K562 (cell line): Measurements from ENCODE around the gene ATP6V1F. TPM values are rescaled to one million over a fixed set of nuclear protein-coding genes. Genes with fewer than 3 reads are reported as not detected.

ENCODE experiments used
- ATAC-seq: fragments of 200-7000 bp; cut with Tn5 transposase; 3 replicates; pipeline ENCODE4 v1.9.1; 2020; ENCODE audit warnings: moderate library complexity
- BruUV-seq: library from RNA; stranded (reverse); fragments of 400-500 nt; replicated peaks from 2 replicates; lab custom pipeline; 2021; lab: Mats Ljungman, UMichigan
- CTCF ChIA-PET: fragments of 300-600 bp; formaldehyde crosslinking; extraction: SDS; loops from one replicate; lab custom pipeline; 2021; ENCODE audit warnings: low intra/inter-chr PET ratio; lab: Yijun Ruan, JAX
- POLR2A ChIA-PET: fragments of 300-600, 350-650 bp; sonication (Branson Sonifier 250); formaldehyde crosslinking; extraction: SDS; loops from one replicate; lab custom pipeline; 2021; ENCODE audit warnings: antibody characterized with exemption, inconsistent platforms; lab: Yijun Ruan, JAX
- DNase-seq, 4 experiments: peaks; one replicate each; pipeline versions ENCODE4 v3.0.0 to v3.0.0-alpha.2; 2011 to 2018; ENCODE audit warnings: low spot score in 3 of 4, mixed read lengths in 3 of 4; ENCODE audit errors: extremely low read depth in 1 of 4
- FAIRE-seq: peaks from 2 replicates; lab custom pipeline; 2011; peaks lifted over from hg19 to GRCh38; lab: Jason Lieb, UNC
- H2AFZ ChIP-seq: 2 replicates; pipeline ENCODE4 v1.6.0; 2011; ENCODE audit warnings: low read depth, low read length, control low read depth, inconsistent platforms
- H3K27ac ChIP-seq: fragments of 200-600 bp; 3 replicates; pipeline ENCODE4 v1.8.0; 2011; ENCODE audit warnings: low read depth, mild to moderate bottlenecking, control low read depth, inconsistent platforms, low read length, moderate library complexity, mixed read lengths; ENCODE audit errors: extremely low read depth
- H3K27me3 ChIP-seq, 2 experiments: fragments of 300-600 bp in 1 of 2; 2 replicates in 1 of 2; 3 replicates in 1 of 2; pipeline versions ENCODE4 v1.6.0 to v1.8.0; 2011; ENCODE audit warnings: inconsistent platforms in 2 of 2, low read length in 2 of 2, mild to moderate bottlenecking in 1 of 2, mixed read lengths in 1 of 2, moderate library complexity in 1 of 2; ENCODE audit not compliant: control insufficient read depth in 2 of 2, insufficient read depth in 2 of 2
- H3K36me3 ChIP-seq: fragments of 300-600 bp; 3 replicates; pipeline ENCODE4 v1.8.0; 2011; ENCODE audit warnings: mild to moderate bottlenecking, low read length, inconsistent platforms; ENCODE audit not compliant: control insufficient read depth, insufficient read depth
- H3K4me1 ChIP-seq, 2 experiments: fragments of 200-600 bp in 1 of 2; replicated peaks in 1 of 2; 2 replicates in 1 of 2; 3 replicates in 1 of 2; pipeline versions ENCODE4 v1.5.1 to v1.8.0; 2011; ENCODE audit warnings: inconsistent platforms in 2 of 2, low read length in 2 of 2, mild to moderate bottlenecking in 1 of 2, mixed read lengths in 1 of 2, moderate library complexity in 1 of 2; ENCODE audit not compliant: control insufficient read depth in 2 of 2, insufficient read depth in 2 of 2
- H3K4me2 ChIP-seq: 2 replicates; pipeline ENCODE4 v1.6.1; 2011; ENCODE audit warnings: low read length, control low read depth, inconsistent platforms, mixed read lengths; ENCODE audit not compliant: insufficient read depth
- H3K4me3 ChIP-seq: fragments of 200-600 bp; sonication (generic), shearing (Covaris generic); 2 replicates; pipeline ENCODE4 v1.5.1; 2016; ENCODE audit warnings: control low read depth, inconsistent platforms
- H3K79me2 ChIP-seq: fragments of 200-600 bp; 3 replicates; pipeline ENCODE4 v1.8.0; 2011; ENCODE audit warnings: low read length, inconsistent platforms; ENCODE audit not compliant: control insufficient read depth, insufficient read depth
- H3K9ac ChIP-seq, 2 experiments: 2 replicates each; pipeline versions ENCODE4 v1.6.0 to v1.6.1; 2011; ENCODE audit warnings: low read depth in 2 of 2, low read length in 2 of 2, control low read depth in 1 of 2, inconsistent platforms in 1 of 2, mild to moderate bottlenecking in 1 of 2, mixed read lengths in 1 of 2; ENCODE audit not compliant: insufficient read depth in 1 of 2
- H3K9me1 ChIP-seq: one replicate; pipeline ENCODE4 v1.6.0; 2011; ENCODE audit warnings: inconsistent platforms, mild to moderate bottlenecking, low read length, moderate library complexity; ENCODE audit not compliant: control insufficient read depth, insufficient read depth
- H3K9me3 ChIP-seq: replicated peaks from 2 replicates; pipeline ENCODE4 v1.5.1; 2011; ENCODE audit warnings: low read depth, low read length, inconsistent platforms; ENCODE audit not compliant: control insufficient read depth, insufficient read depth
- H4K20me1 ChIP-seq: replicated peaks from 2 replicates; pipeline ENCODE4 v1.6.1; 2011; ENCODE audit warnings: low read length, inconsistent platforms, mixed read lengths; ENCODE audit not compliant: control insufficient read depth, insufficient read depth
- ARID4B ChIP-seq: sonication (generic); formaldehyde crosslinking; IDR thresholded peaks from 2 replicates; pipeline ENCODE4 v1.8.0; 2022; ENCODE audit warnings: mild to moderate bottlenecking, missing genetic modification reagents
- BCL6 ChIP-seq: fragments of 250-450 bp; sonication (Bioruptor Pico); IDR thresholded peaks from 2 replicates; pipeline ENCODE4 v1.4.0; 2020
- CGGBP1 ChIP-seq: fragments of 250-450 bp; sonication (Bioruptor Pico); IDR thresholded peaks from 2 replicates; pipeline ENCODE4 v1.9.0; 2021; ENCODE audit warnings: mild to moderate bottlenecking
- EP400 ChIP-seq: fragments of 450-650 bp; IDR thresholded peaks from 2 replicates; pipeline ENCODE4 v1.6.1; 2017; ENCODE audit warnings: antibody characterized with exemption, mild to moderate bottlenecking, moderate library complexity
- HMGN3 ChIP-seq: IDR thresholded peaks from 2 replicates; pipeline ENCODE4 v1.6.1; 2011; ENCODE audit warnings: borderline replicate concordance, low read depth, mild to moderate bottlenecking, mixed read lengths, low read length; ENCODE audit not compliant: insufficient read length; ENCODE audit errors: extremely low read depth
- HNRNPUL1 ChIP-seq: fragments of 200-400 bp; formaldehyde crosslinking; IDR thresholded peaks from 2 replicates; pipeline ENCODE4 v1.6.1; 2017; ENCODE audit warnings: low read length
- MTA3 ChIP-seq: fragments of 450-650 bp; formaldehyde crosslinking; IDR thresholded peaks from 2 replicates; pipeline ENCODE4 v1.6.1; 2017; ENCODE audit warnings: mild to moderate bottlenecking, borderline replicate concordance
- TOE1 ChIP-seq, 2 experiments: fragments of 450-650 bp in 1 of 2; sonication (generic) in 1 of 2; formaldehyde crosslinking in 1 of 2; IDR thresholded peaks; 2 replicates each; pipeline versions ENCODE4 v1.7.1 to v1.8.0; 2016 to 2022; ENCODE audit warnings: borderline replicate concordance in 2 of 2, mild to moderate bottlenecking in 2 of 2, antibody characterized with exemption in 1 of 2, inconsistent platforms in 1 of 2, low read depth in 1 of 2, missing genetic modification reagents in 1 of 2, moderate library complexity in 1 of 2
- U2AF1 ChIP-seq: fragments of 200-400 bp; formaldehyde crosslinking; optimal IDR thresholded peaks from 2 replicates; pipeline ENCODE3; 2017; ENCODE audit warnings: mild to moderate bottlenecking, low read depth, low read length, moderate library complexity
- WHSC1 ChIP-seq: IDR thresholded peaks from one replicate; pipeline ENCODE4 v1.6.1; 2012; ENCODE audit warnings: low read length, control low read depth, inconsistent platforms
- ZNF134 ChIP-seq: fragments of 250-450 bp; sonication (Bioruptor Pico); conservative IDR thresholded peaks from 2 replicates; pipeline ENCODE4 v1.4.0; 2020
- ZNF830 ChIP-seq: fragments of 250-450 bp; sonication (Bioruptor Pico); IDR thresholded peaks from 2 replicates; pipeline ENCODE4 v1.5.0; 2021; ENCODE audit warnings: mild to moderate bottlenecking
- WGBS: fragments of 100-300 bp; shearing (Covaris generic); methylation state at CpG from one replicate; pipeline ENCODE4 v1.1.6; 2016; ENCODE audit warnings: low coverage, mixed read lengths; ENCODE audit not compliant: insufficient coverage; ENCODE audit errors: missing lambda C conversion rate; 5-methylcytosine and 5-hydroxymethylcytosine counted together
- in situ Hi-C: fragments of 300-500 bp; cut with MboI; formaldehyde crosslinking; loops from 4 replicates; pipeline ENCODE4 v1.15.0; 2018; ENCODE audit warnings: inconsistent platforms, mixed read lengths
- intact Hi-C: fragments of 100-400 bp; cut with micrococcal nuclease; formaldehyde crosslinking; loops from 2 replicates; pipeline ENCODE4 v1.14.2; 2022
- polyA plus RNA-seq, 8 experiments: library from polyadenylated mRNA; depleted of rRNA in 4 of 8; stranded (reverse) in 5 of 8; unstranded in 3 of 8; fragments of >200 nt; fragmentation: Nextera tagmentation in 2 of 8; fragmentation: Illumina TruSeq in 1 of 8; extraction: Ambion mirVana in 2 of 8; extraction: Trizol in 1 of 8; gene quantifications; 2 replicates each; pipeline versions ENCODE4 v1.2.1 to v1.2.3, GENCODE V29; 2011 to 2014; ENCODE audit warnings: inconsistent platforms in 1 of 8, missing spikeins in 1 of 8
- total RNA-seq, 7 experiments: library from RNA; depleted of rRNA in 6 of 7; stranded (reverse); fragments of >200 nt in 6 of 7; fragmentation: Illumina TruSeq in 2 of 7; extraction: Trizol in 2 of 7; gene quantifications; 2 replicates each; pipeline versions ENCODE4 v1.2.1 to v1.2.3, GENCODE V29; 2011 to 2021; ENCODE audit warnings: low replicate concordance in 1 of 7
- TF ChIP-seq, protein P1 (sequence below): fragments of 250-450 bp; sonication (Bioruptor Pico); IDR thresholded peaks from 2 replicates; pipeline ENCODE4 v1.8.0; 2022; ENCODE audit warnings: moderate library complexity, mild to moderate bottlenecking, inconsistent platforms
- TF ChIP-seq, protein P2 (sequence below): sonication (generic); formaldehyde crosslinking; IDR thresholded peaks from 2 replicates; pipeline ENCODE4 v1.5.0; 2020; ENCODE audit warnings: missing genetic modification reagents

Gene ATP6V1F
- total and polyA plus RNA-seq, 9 of the 15 experiments (the other 6 are each of a cell fraction or from before 2014, with no cell fraction given): 206 to 1,123 (median 542) TPM

DNA sequence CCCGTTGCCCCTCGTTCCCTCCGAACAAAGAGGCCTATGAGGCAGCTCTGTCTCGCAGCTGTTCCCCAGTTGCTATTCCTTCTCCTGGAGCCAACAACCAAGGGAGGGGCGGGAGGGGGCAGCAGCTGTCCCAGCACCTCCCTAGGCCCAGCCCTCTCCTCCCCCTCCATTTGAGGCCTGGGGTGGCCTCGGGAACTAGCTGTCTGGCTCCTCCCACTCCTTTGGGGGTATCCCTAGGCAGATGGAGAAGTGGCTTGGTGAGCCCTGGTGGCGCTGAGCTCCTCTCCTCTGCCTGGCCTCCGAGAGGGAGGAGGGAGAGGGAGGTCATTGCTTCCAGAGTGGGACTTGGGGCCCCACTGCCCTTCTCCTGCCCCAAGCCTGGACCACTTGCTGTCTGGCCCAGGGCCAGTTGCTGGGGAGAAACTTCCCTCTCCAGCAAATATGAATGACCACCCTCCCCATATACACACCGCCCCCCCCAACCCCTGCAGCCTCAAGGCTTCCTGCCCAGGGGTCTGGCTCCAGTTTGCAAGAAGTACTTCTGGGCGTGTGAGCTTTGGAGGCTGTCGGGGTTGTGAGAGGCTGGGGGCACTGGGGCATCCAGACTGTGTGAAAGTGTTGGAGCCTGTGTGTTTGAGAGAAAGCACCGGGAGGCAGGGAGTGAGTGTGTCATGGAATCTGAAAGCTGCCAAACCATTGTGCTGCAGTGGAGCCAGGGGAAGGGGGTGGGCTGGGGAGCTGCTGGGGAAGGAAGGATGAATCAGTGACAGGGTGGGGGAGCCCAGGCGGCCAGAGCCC lies 29.3 kb upstream of the ATP6V1F start:
- Histone ChIP-seq H3K27ac (peak overlapping the region; percentile 90), H3K36me3 (peaks cover 55% of the 10 kb centered on the region; the same call in 2 of the 3 replicates), H3K27me3 (no peaks in the 10 kb centered on the region), H4K20me1 (0 out of 2 replicates have a peak, but pooled peaks cover 4% of the 10 kb centered on the region), H3K9me1 (no peaks in the 10 kb centered on the region), H3K4me3 (peak overlapping the region; percentile 66), H3K4me2 (peak overlapping the region; percentile 97), H3K4me1 (peaks cover 28 to 73% of the 10 kb centered on the region in 2 experiments), H3K79me2 (peaks cover 50% of the 10 kb centered on the region), H3K9ac (peak overlapping the region; percentile 91 to 95), H3K9me3 (no peaks in the 10 kb centered on the region), H2AFZ (no peak overlapping the region)
- FAIRE-seq (peak; percentile 91), ATAC-seq (peak; percentile 12), DNase-seq (peak; percentile 89 to 96 (median 94))
- CTCF ChIA-PET: no interaction called here
- WGBS: 26% methylated on average over 11 of the region's 13 CpGs
- in situ Hi-C loops (no loop called here), intact Hi-C loops (loop anchor here (2.0 kb wide), 2 partner anchors 41 to 51 kb away; no protein-coding TSS in a partner anchor)
- no TSS peak for BruUV-seq
- POLR2A ChIA-PET: interaction anchor here (0.6 to 4.3 kb wide), 21 partner anchors 9 to 1127 kb away, joined by 3 to 39 read pairs (median 5); partner anchors contain the start of genes ATP6V1F and CALU
- no peak for TF ChIP-seq MTA3
- no peak for TF ChIP-seq WHSC1
- no peak for TF ChIP-seq HNRNPUL1
- TF ChIP-seq, protein P1, sequence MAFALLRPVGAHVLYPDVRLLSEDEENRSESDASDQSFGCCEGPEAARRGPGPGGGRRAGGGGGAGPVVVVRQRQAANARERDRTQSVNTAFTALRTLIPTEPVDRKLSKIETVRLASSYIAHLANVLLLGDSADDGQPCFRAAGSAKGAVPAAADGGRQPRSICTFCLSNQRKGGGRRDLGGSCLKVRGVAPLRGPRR (CRISPR knock-in tag): peak; percentile 18; the same call in 1 of the 2 replicates
- TF ChIP-seq HMGN3: no peak
- no peak for TF ChIP-seq U2AF1
- no peak for TF ChIP-seq TOE1 (IDR thresholded peaks at IDR 0.05; ENCODE audit: borderline replicate concordance)
- no peak for TF ChIP-seq TOE1 (CRISPR knock-in tag; IDR thresholded peaks at IDR 0.05; ENCODE audit: borderline replicate concordance, low read depth)
- no peak for TF ChIP-seq ZNF830
- TF ChIP-seq EP400: no peak
- TF ChIP-seq ZNF134 (CRISPR knock-in tag): no peak
- TF ChIP-seq ARID4B (CRISPR knock-in tag): 0 out of 2 replicates have a peak, but pooled peaks have one; percentile 14
- no peak for TF ChIP-seq CGGBP1 (CRISPR knock-in tag)
- no peak for TF ChIP-seq BCL6
- TF ChIP-seq, protein P2, sequence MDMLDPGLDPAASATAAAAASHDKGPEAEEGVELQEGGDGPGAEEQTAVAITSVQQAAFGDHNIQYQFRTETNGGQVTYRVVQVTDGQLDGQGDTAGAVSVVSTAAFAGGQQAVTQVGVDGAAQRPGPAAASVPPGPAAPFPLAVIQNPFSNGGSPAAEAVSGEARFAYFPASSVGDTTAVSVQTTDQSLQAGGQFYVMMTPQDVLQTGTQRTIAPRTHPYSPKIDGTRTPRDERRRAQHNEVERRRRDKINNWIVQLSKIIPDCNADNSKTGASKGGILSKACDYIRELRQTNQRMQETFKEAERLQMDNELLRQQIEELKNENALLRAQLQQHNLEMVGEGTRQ (CRISPR knock-in tag): no peak
